BJ (cell line): ENCODE data around the gene FRMD5. TPM values are rescaled to one million over a fixed set of nuclear protein-coding genes. Genes with fewer than 3 reads are reported as not detected.

ENCODE experiments used
- CTCF ChIA-PET: fragments of 350-600 bp; formaldehyde crosslinking; extraction: SDS; loops from one replicate; lab custom pipeline; 2021; ENCODE audit warnings: antibody characterized with exemption, inconsistent platforms; lab: Yijun Ruan, JAX
- POLR2A ChIA-PET: fragments of 300-600 bp; sonication (Branson Sonifier 250); formaldehyde crosslinking; extraction: SDS; loops from one replicate; lab custom pipeline; 2021; ENCODE audit warnings: antibody characterized with exemption; lab: Charles Lee
- DNase-seq: peaks from one replicate; pipeline ENCODE4 v3.0.0-alpha.2; 2011; ENCODE audit warnings: low read depth
- H3K27me3 ChIP-seq: 2 replicates; pipeline ENCODE4 v1.6.0; 2011; ENCODE audit warnings: low read length; ENCODE audit not compliant: control insufficient read depth, insufficient read depth
- H3K36me3 ChIP-seq: 2 replicates; pipeline ENCODE4 v1.5.1; 2011; ENCODE audit warnings: low read length; ENCODE audit not compliant: control insufficient read depth, insufficient read depth
- H3K4me3 ChIP-seq: 2 replicates; pipeline ENCODE4 v1.5.1; 2011; ENCODE audit warnings: low read depth, mild to moderate bottlenecking, control low read depth, low read length
- CTCF ChIP-seq: IDR thresholded peaks from 2 replicates; pipeline ENCODE4 v1.5.1; 2011; ENCODE audit warnings: low read depth, mild to moderate bottlenecking, control low read depth, inconsistent platforms, low read length, moderate library complexity; ENCODE audit not compliant: insufficient read depth
- polyA plus RNA-seq: library from polyadenylated mRNA; depleted of rRNA; stranded (reverse); fragments of >200 nt; gene quantifications from 2 replicates; pipeline ENCODE4 v1.2.3, GENCODE V29; 2011

The FRMD5 gene
- polyA plus RNA-seq, 1 experiment: 0.96 TPM

GRCh38 chr15:43900996-43901395 lies 294.1 kb downstream of the FRMD5 start:
- no peak for TF ChIP-seq CTCF
- Histone ChIP-seq H3K27me3 (no peaks in the 10 kb centered on the region), H3K36me3 (no peaks in the 10 kb centered on the region), H3K4me3 (no peak overlapping the region)
- CTCF ChIA-PET: interaction anchor here (1.1 to 6.7 kb wide), 3 partner anchors 10 to 164 kb away, joined by 4 to 88 read pairs (median 4); no protein-coding TSS in a partner anchor
- POLR2A ChIA-PET: no interaction called here
- no peak for DNase-seq

GRCh38 chr15:43899928-43900327 lies 295.1 kb downstream of the FRMD5 start:
- TF ChIP-seq CTCF: no peak
- Histone ChIP-seq H3K36me3 (no peaks in the 10 kb centered on the region), H3K4me3 (no peak overlapping the region), H3K27me3 (no peaks in the 10 kb centered on the region)
- POLR2A ChIA-PET: no interaction called here
- CTCF ChIA-PET: interaction anchor here (0.9 to 2.3 kb wide), 2 partner anchors 28 to 319 kb away, joined by 5 read pairs; no protein-coding TSS in a partner anchor
- no peak for DNase-seq

GRCh38 chr15:43898891-43899290 lies 296.2 kb downstream of the FRMD5 start:
- DNase-seq: no peak
- no peak for TF ChIP-seq CTCF
- ChIA-PET CTCF (interaction anchor here (0.6 to 2.3 kb wide), 3 partner anchors 22 to 40 kb away, joined by 3 to 5 read pairs (median 4); no protein-coding TSS in a partner anchor), POLR2A (no interaction called here)
- Histone ChIP-seq H3K27me3 (no peaks in the 10 kb centered on the region), H3K36me3 (no peaks in the 10 kb centered on the region), H3K4me3 (no peak overlapping the region)

GRCh38 chr15:43896543-43896942 lies 298.5 kb downstream of the FRMD5 start:
- H3K4me3 ChIP-seq: no peak overlapping the region
- POLR2A ChIA-PET: interaction anchor here (0.5 kb wide), 1 partner anchor 320 kb away, joined by 7 read pairs; no protein-coding TSS in a partner anchor
- H3K27me3 ChIP-seq: no peaks in the 10 kb centered on the region
- CTCF ChIA-PET: interaction anchor here (0.7 to 2.5 kb wide), 2 partner anchors 8 to 15 kb away, joined by 3 to 8 read pairs; no protein-coding TSS in a partner anchor
- no peaks in the 10 kb centered on the region; the same call in 1 of the 2 replicates for H3K36me3 ChIP-seq
- DNase-seq: no peak
- TF ChIP-seq CTCF: no peak

GRCh38 chr15:43895586-43895985 lies 299.5 kb downstream of the FRMD5 start:
- Histone ChIP-seq H3K36me3 (no peaks in the 10 kb centered on the region; the same call in 1 of the 2 replicates), H3K4me3 (no peak overlapping the region), H3K27me3 (no peaks in the 10 kb centered on the region)
- TF ChIP-seq CTCF: no peak
- no peak for DNase-seq
- ChIA-PET CTCF (interaction anchor here (2.1 to 2.5 kb wide), 2 partner anchors 9 to 14 kb away, joined by 4 to 8 read pairs; no protein-coding TSS in a partner anchor), POLR2A (no interaction called here)
